Right lobe of liver (tissue), 4 donors: ENCODE measurements around the gene GTF2IRD1.

Experiments
- CTCF ChIP-seq, 4 donors: fragments of 200-600 bp in 3 of 4; fragments of 450-650 bp in 1 of 4; IDR thresholded peaks; one replicate each; pipeline versions ENCODE4 v1.5.1 to v1.8.0; 2016 to 2022; ENCODE audit warnings: antibody characterized with exemption in 4 of 4, mild to moderate bottlenecking in 2 of 4
- POLR2A ChIP-seq: fragments of 450-650 bp; IDR thresholded peaks from one replicate; pipeline ENCODE4 v1.6.1; 2017; ENCODE audit warnings: antibody characterized with exemption, mild to moderate bottlenecking
- donor health status: DM: no; HTN: no; CAD: no.
- donor health status: DM: no; HTN: no; CAD: no.
- donor health status: DM: no; HTN: yes; CAD: no.

DNA sequence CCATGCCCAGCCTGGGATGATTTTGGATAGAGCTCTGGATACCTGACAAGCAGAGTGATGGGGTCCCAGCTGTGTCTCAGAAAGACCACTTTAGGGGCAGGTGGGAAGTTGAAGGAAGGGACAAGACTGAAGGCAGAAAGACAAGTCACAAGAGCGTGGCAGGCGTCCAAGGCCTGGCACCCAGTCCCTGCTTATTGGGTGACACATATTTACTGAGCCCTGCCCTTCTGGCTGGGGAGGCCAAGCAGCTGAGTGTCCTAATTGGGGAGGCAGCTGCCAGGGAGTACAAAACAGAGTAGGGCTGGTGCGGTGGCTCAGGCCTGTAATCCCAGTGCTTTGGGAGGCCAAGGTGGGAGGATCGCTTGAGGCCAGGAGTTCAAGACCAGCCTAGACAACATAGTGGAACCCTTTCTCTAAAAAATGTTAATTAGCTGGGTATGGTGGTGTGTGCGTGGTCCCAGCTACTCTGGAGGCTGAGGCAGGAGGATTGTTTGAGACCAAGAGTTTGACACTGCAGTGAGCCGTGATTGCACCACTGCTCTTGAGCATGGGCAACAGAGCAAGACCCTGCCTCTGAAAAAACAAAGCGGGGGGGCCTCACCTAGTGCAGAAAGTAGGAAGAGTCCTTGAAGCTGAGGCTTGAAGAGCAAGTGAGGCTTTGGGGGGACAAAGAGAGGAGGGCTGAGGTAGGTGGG lies 150.8 kb downstream of the GTF2IRD1 start:
- TF ChIP-seq CTCF (IDR thresholded peaks at IDR 0.05) (no peak), POLR2A (no peak)
